Endothelial cell of umbilical vein (primary cell): ENCODE data around the gene RSRC1. TPM values are rescaled to one million over a fixed set of nuclear protein-coding genes. Genes with fewer than 3 reads are reported as not detected.

Source experiments
- BruUV-seq: library from RNA; stranded (reverse); fragments of 400-500 nt; replicated peaks from 2 replicates; lab custom pipeline; 2021; lab: Mats Ljungman, UMichigan
- CTCF ChIA-PET: fragments of 300-600, 350-600 bp; sonication (Branson Sonifier 250); formaldehyde crosslinking; loops from one replicate; lab custom pipeline; 2021; ENCODE audit warnings: antibody characterized with exemption, inconsistent platforms; lab: Charles Lee
- POLR2A ChIA-PET: fragments of 300-600, 350-600 bp; sonication (Branson Sonifier 250); formaldehyde crosslinking; loops from one replicate; lab custom pipeline; 2021; ENCODE audit warnings: antibody characterized with exemption, inconsistent platforms; lab: Charles Lee
- DNase-seq: peaks from one replicate; pipeline ENCODE4 v3.0.0-alpha.2; 2011; ENCODE audit warnings: low read depth, low spot score
- FAIRE-seq: peaks from 2 replicates; lab custom pipeline; 2011; peaks lifted over from hg19 to GRCh38; lab: Jason Lieb, UNC
- H2AFZ ChIP-seq: 2 replicates; pipeline ENCODE4 v1.6.0; 2012; ENCODE audit warnings: low read depth, low read length, control low read depth, inconsistent platforms
- H3K27ac ChIP-seq: 2 replicates; pipeline ENCODE4 v1.5.1; 2011; ENCODE audit warnings: low read depth, mild to moderate bottlenecking, control low read depth, low read length, moderate library complexity; ENCODE audit not compliant: insufficient read depth
- H3K27me3 ChIP-seq, 2 experiments: 2 replicates each; pipeline versions ENCODE4 v1.6.0 to v1.6.1; 2011; ENCODE audit warnings: low read length in 2 of 2, mixed read lengths in 1 of 2; ENCODE audit not compliant: control insufficient read depth in 2 of 2, insufficient read depth in 2 of 2
- H3K36me3 ChIP-seq, 2 experiments: 2 replicates in 1 of 2; 3 replicates in 1 of 2; pipeline ENCODE4 v1.5.1; 2011; ENCODE audit warnings: low read length in 2 of 2, mild to moderate bottlenecking in 1 of 2, moderate library complexity in 1 of 2; ENCODE audit not compliant: control insufficient read depth in 2 of 2, insufficient read depth in 2 of 2; ENCODE audit errors: extremely low read depth in 1 of 2
- H3K4me1 ChIP-seq: 3 replicates; pipeline ENCODE4 v1.5.1; 2011; ENCODE audit warnings: mild to moderate bottlenecking, low read length; ENCODE audit not compliant: control insufficient read depth, insufficient read depth; ENCODE audit errors: extremely low read depth
- H3K4me2 ChIP-seq: 2 replicates; pipeline ENCODE4 v1.6.1; 2011; ENCODE audit warnings: low read length, control low read depth, mixed read lengths; ENCODE audit not compliant: insufficient read depth
- H3K4me3 ChIP-seq, 3 experiments: fragments of 200-600 bp in 1 of 3; sonication (generic), shearing (Covaris generic) in 1 of 3; replicated peaks in 1 of 3; 2 replicates each; pipeline ENCODE4 v1.5.1; 2011 to 2016; ENCODE audit warnings: control low read depth in 3 of 3, low read length in 3 of 3, mild to moderate bottlenecking in 2 of 3, inconsistent platforms in 1 of 3, low read depth in 1 of 3, moderate library complexity in 1 of 3; ENCODE audit not compliant: insufficient read depth in 1 of 3
- H3K79me2 ChIP-seq: 2 replicates; pipeline ENCODE4 v1.6.0; 2012; ENCODE audit warnings: low read length, inconsistent platforms; ENCODE audit not compliant: control insufficient read depth, insufficient read depth
- H3K9ac ChIP-seq: replicated peaks from 2 replicates; pipeline ENCODE3; 2011; ENCODE audit warnings: low read length, control low read depth; ENCODE audit not compliant: insufficient read depth; ENCODE audit errors: extremely low read depth
- H3K9me1 ChIP-seq: replicated peaks from 3 replicates; pipeline ENCODE4 v1.6.0; 2011; ENCODE audit warnings: mild to moderate bottlenecking, low read length; ENCODE audit not compliant: control insufficient read depth, insufficient read depth; ENCODE audit errors: extremely low read depth
- H3K9me3 ChIP-seq: replicated peaks from 2 replicates; pipeline ENCODE4 v1.5.1; 2012; ENCODE audit warnings: low read length, inconsistent platforms; ENCODE audit not compliant: control insufficient read depth, insufficient read depth
- H4K20me1 ChIP-seq: replicated peaks from 2 replicates; pipeline ENCODE3; 2011; ENCODE audit warnings: mild to moderate bottlenecking, low read length; ENCODE audit not compliant: control insufficient read depth, insufficient read depth; ENCODE audit errors: extremely low read depth
- EZH2 ChIP-seq: IDR thresholded peaks from 2 replicates; pipeline ENCODE4 v1.6.1; 2012; ENCODE audit warnings: borderline replicate concordance, low read depth, mild to moderate bottlenecking, moderate library complexity, low read length, inconsistent platforms; ENCODE audit not compliant: severe bottlenecking
- FOS ChIP-seq: IDR thresholded peaks from 2 replicates; pipeline ENCODE4 v1.6.1; 2011; ENCODE audit warnings: mild to moderate bottlenecking, low read length, moderate library complexity, borderline replicate concordance; ENCODE audit not compliant: insufficient read depth
- GATA2 ChIP-seq: IDR thresholded peaks from 2 replicates; pipeline ENCODE4 v1.7.0; 2011; ENCODE audit warnings: low read depth, mild to moderate bottlenecking, moderate library complexity, mixed read lengths, low read length; ENCODE audit not compliant: insufficient read length, insufficient read depth
- JUN ChIP-seq: IDR thresholded peaks from 2 replicates; pipeline ENCODE4 v1.6.1; 2011; ENCODE audit warnings: borderline replicate concordance, low read depth; ENCODE audit not compliant: insufficient read length, insufficient read depth
- MAX ChIP-seq: IDR thresholded peaks from 2 replicates; pipeline ENCODE4 v1.6.1; 2011; ENCODE audit not compliant: insufficient read depth, insufficient read length
- MYC ChIP-seq: IDR thresholded peaks from one replicate; pipeline ENCODE4 v1.6.1; 2011; ENCODE audit warnings: mild to moderate bottlenecking, low read depth, low read length
- POLR2A ChIP-seq: IDR thresholded peaks from 2 replicates; pipeline ENCODE4 v1.6.1; 2012; ENCODE audit warnings: low read depth, mild to moderate bottlenecking, control low read depth, low read length
- POLR2AphosphoS5 ChIP-seq: IDR thresholded peaks from 2 replicates; pipeline ENCODE4 v1.6.1; 2012; ENCODE audit warnings: low read depth, mild to moderate bottlenecking, control low read depth, low read length, moderate library complexity; ENCODE audit not compliant: insufficient read depth
- dilution Hi-C: fragments of 300-500 bp; cut with MboI; formaldehyde crosslinking; loops from one replicate; pipeline ENCODE4 v1.15.0; 2019; ENCODE audit warnings: low sequenced_read_pairs; ENCODE audit not compliant: extremely low pct_ligation_motif_present
- intact Hi-C: fragments of 100-400 bp; cut with micrococcal nuclease; formaldehyde crosslinking; loops from one replicate; pipeline ENCODE4 v1.10.0; 2022
- polyA plus RNA-seq, 4 experiments: library from polyadenylated mRNA; depleted of rRNA in 3 of 4; stranded (reverse) in 3 of 4; unstranded in 1 of 4; fragments of >200 nt; gene quantifications; 2 replicates each; pipeline versions ENCODE4 v1.2.1 to v1.2.3, GENCODE V29; 2011 to 2012; ENCODE audit warnings: missing spikeins in 1 of 4
- total RNA-seq: library from RNA; stranded (reverse); gene quantifications from 2 replicates; pipeline ENCODE4 v1.2.3, GENCODE V29; 2021
- TF ChIP-seq, protein P1 (sequence below), 2 donors: IDR thresholded peaks; 1 replicate in 1 of 2; 2 replicates in 1 of 2; pipeline ENCODE4 v1.5.1; 2011; ENCODE audit warnings: low read length in 2 of 2, mild to moderate bottlenecking in 2 of 2, moderate library complexity in 2 of 2, control low read depth in 1 of 2, inconsistent platforms in 1 of 2, low read depth in 1 of 2; ENCODE audit not compliant: insufficient read depth in 1 of 2; ENCODE audit errors: extremely low read depth in 1 of 2

Gene RSRC1
- total and polyA plus RNA-seq, 2 donors (not counting 3 experiments of a cell fraction or from before 2014, with no cell fraction given): 1.8 to 25.4 TPM

GRCh38 chr3:158091531-158091930 is 18.4 kb upstream of the RSRC1 start:
- intact Hi-C loops: loop anchor here (1.0 to 5.0 kb wide), 3 partner anchors 221 to 474 kb away; no protein-coding TSS in a partner anchor
- POLR2A ChIA-PET: no interaction called here
- CTCF ChIA-PET: interaction anchor here (1.6 to 3.0 kb wide), 5 partner anchors 18 to 440 kb away, joined by 4 to 27 read pairs (median 6); partner anchors contain the start of gene RSRC1
- Histone ChIP-seq H4K20me1 (no peaks in the 10 kb centered on the region), H3K9ac (no peak overlapping the region), H3K4me1 (no peaks in the 10 kb centered on the region), H3K9me3 (no peaks in the 10 kb centered on the region), H3K79me2 (no peaks in the 10 kb centered on the region), H3K4me3 (no peak overlapping the region), H3K9me1 (no peaks in the 10 kb centered on the region), H2AFZ (no peak overlapping the region), H3K36me3 (no peaks in the 10 kb centered on the region), H3K4me2 (no peak overlapping the region), H3K27ac (no peak overlapping the region), H3K27me3 (peaks cover 43 to 86% of the 10 kb centered on the region in 2 experiments)
- DNase-seq (peak; percentile 34), FAIRE-seq (no peak)
- no TSS peak for BruUV-seq
- dilution Hi-C loops: no loop called here
- no peak for TF ChIP-seq JUN
- TF ChIP-seq, protein P1, sequence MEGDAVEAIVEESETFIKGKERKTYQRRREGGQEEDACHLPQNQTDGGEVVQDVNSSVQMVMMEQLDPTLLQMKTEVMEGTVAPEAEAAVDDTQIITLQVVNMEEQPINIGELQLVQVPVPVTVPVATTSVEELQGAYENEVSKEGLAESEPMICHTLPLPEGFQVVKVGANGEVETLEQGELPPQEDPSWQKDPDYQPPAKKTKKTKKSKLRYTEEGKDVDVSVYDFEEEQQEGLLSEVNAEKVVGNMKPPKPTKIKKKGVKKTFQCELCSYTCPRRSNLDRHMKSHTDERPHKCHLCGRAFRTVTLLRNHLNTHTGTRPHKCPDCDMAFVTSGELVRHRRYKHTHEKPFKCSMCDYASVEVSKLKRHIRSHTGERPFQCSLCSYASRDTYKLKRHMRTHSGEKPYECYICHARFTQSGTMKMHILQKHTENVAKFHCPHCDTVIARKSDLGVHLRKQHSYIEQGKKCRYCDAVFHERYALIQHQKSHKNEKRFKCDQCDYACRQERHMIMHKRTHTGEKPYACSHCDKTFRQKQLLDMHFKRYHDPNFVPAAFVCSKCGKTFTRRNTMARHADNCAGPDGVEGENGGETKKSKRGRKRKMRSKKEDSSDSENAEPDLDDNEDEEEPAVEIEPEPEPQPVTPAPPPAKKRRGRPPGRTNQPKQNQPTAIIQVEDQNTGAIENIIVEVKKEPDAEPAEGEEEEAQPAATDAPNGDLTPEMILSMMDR (IDR thresholded peaks at IDR 0.05; ENCODE audit: extremely low read depth in 1 of 2, insufficient read depth in 1 of 2, low read depth in 1 of 2, low read length in 2 of 2): peak; percentile 27 to 29

DNA sequence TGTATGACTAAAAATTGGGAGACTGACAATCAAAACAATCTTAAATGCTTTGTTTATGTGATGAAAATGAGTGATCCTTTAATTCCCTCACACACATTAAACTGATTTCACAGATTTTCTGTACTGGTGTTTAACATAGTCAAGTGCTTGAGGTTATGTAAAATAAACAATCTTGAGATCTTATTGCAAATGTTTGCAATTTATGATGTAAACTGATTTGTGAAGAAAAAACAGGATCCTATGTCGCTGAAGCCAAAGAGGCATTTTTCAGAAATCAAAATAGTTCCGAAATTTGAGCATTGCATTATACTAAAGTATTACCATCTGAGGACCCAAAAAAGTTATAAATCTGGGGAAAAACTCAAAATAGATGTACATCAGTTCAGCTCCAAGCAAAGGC is 16.4 kb upstream of the RSRC1 start:
- H3K9me3 ChIP-seq: no peaks in the 10 kb centered on the region
- dilution Hi-C loops: no loop called here
- H3K36me3 ChIP-seq: no peaks in the 10 kb centered on the region
- no peak overlapping the region for H3K4me3 ChIP-seq
- H3K9ac ChIP-seq: no peak overlapping the region
- H3K4me2 ChIP-seq: no peak overlapping the region
- intact Hi-C loops: loop anchor here (5.0 kb wide), 1 partner anchor 476 kb away; no protein-coding TSS in a partner anchor
- BruUV-seq: no TSS peak
- DNase-seq (no peak), FAIRE-seq (peak; percentile 24)
- H4K20me1 ChIP-seq: no peaks in the 10 kb centered on the region
- H3K79me2 ChIP-seq: no peaks in the 10 kb centered on the region
- no peaks in the 10 kb centered on the region for H3K9me1 ChIP-seq
- H3K27ac ChIP-seq: no peak overlapping the region
- H3K4me1 ChIP-seq: peaks cover 6% of the 10 kb centered on the region
- ChIA-PET POLR2A (no interaction called here), CTCF (interaction anchor here (1.0 kb wide), 1 partner anchor 16 kb away, joined by 3 read pairs; no protein-coding TSS in a partner anchor)
- no peak overlapping the region for H2AFZ ChIP-seq
- TF ChIP-seq, protein P1 (IDR thresholded peaks at IDR 0.05; ENCODE audit: extremely low read depth in 1 of 2, insufficient read depth in 1 of 2, low read depth in 1 of 2, low read length in 2 of 2): no peak
- TF ChIP-seq MAX (no peak), EZH2 (no peak), FOS (no peak), MYC (no peak), POLR2A (no peak), POLR2AphosphoS5 (no peak), JUN (no peak), GATA2 (no peak)
- peaks cover 60 to 95% of the 10 kb centered on the region in 2 experiments for H3K27me3 ChIP-seq
